RWPE1 (cell line): ENCODE results near the gene FHOD3.

Experiments
- CTCF ChIA-PET: fragments of 350-600 bp; sonication (Branson Sonifier 250); formaldehyde crosslinking; extraction: SDS; loops from one replicate; lab custom pipeline; 2021; lab: Yijun Ruan, JAX
- POLR2A ChIA-PET: fragments of 400-600 bp; formaldehyde crosslinking; extraction: SDS; loops from one replicate; lab custom pipeline; 2020; ENCODE audit warnings: antibody characterized with exemption; ENCODE audit not compliant: low non-redundant PET; lab: Yijun Ruan, JAX
- DNase-seq: peaks from one replicate; pipeline ENCODE4 v3.0.0; 2012; ENCODE audit warnings: low spot score
- H3K27ac ChIP-seq: fragments of 450-650 bp; 2 replicates; pipeline ENCODE4 v1.5.1; 2017
- TF ChIP-seq, protein P1 (sequence below): fragments of 450-650 bp; conservative IDR thresholded peaks from 2 replicates; pipeline ENCODE4 v1.5.1; 2017; ENCODE audit warnings: low read depth, mild to moderate bottlenecking

FHOD3 gene

GRCh38 chr18:36464126-36464651 is 166.7 kb downstream of the FHOD3 start:
- DNase-seq, result no peak
- TF ChIP-seq, protein P1, sequence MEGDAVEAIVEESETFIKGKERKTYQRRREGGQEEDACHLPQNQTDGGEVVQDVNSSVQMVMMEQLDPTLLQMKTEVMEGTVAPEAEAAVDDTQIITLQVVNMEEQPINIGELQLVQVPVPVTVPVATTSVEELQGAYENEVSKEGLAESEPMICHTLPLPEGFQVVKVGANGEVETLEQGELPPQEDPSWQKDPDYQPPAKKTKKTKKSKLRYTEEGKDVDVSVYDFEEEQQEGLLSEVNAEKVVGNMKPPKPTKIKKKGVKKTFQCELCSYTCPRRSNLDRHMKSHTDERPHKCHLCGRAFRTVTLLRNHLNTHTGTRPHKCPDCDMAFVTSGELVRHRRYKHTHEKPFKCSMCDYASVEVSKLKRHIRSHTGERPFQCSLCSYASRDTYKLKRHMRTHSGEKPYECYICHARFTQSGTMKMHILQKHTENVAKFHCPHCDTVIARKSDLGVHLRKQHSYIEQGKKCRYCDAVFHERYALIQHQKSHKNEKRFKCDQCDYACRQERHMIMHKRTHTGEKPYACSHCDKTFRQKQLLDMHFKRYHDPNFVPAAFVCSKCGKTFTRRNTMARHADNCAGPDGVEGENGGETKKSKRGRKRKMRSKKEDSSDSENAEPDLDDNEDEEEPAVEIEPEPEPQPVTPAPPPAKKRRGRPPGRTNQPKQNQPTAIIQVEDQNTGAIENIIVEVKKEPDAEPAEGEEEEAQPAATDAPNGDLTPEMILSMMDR, result no peak
- POLR2A ChIA-PET, result no interaction called here
- CTCF ChIA-PET, result no interaction called here
- H3K27ac ChIP-seq, result no peak overlapping the region

DNA sequence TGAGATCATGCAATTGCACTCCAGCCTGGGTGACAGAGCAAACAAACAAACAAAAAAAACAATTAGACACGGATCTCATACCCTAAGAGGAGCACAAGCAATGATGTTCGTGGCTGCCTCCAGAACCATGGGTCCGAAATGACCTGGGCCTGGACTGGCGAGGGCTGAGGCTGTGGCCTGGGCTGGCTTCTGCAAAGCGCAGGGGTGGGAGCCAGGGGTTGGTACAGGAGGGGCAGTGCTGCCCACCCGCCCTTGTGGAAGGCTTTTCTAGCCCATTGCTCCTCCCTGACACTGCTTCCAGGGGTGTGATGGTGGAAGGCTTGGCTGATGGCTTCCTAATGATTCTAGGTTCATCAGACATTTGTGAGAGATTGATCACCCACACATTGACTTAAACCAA is 167.8 kb downstream of the FHOD3 start:
- CTCF ChIA-PET, result no interaction called here

DNA sequence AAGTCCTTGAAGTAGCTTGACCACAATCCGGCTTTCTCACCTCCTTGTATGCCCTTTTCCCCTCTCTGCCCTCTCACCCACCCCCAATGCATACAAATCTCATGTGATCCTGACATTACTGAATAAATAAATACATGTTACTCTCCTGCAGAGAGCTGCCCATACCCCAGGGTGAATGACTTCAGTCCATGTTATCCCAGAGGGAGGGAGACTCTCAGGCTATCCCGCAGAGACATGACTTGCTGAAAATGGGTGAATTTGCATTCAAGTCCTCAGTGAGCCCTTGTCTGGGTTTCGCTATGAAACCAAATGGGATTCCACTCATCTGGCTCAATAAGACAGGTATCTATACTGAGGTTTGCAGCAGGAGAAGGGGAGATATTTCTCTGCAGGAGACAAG is 168.5 kb downstream of the FHOD3 start:
- POLR2A ChIA-PET, result no interaction called here
- no peak for DNase-seq
- TF ChIP-seq, protein P1, result no peak
- H3K27ac ChIP-seq, result no peak overlapping the region
- CTCF ChIA-PET, result no interaction called here

More for the DNA sequence above, 167.8 kb downstream of the FHOD3 start:
- POLR2A ChIA-PET, result no interaction called here
- TF ChIP-seq, protein P1, result no peak
- no peak for DNase-seq
- no peak overlapping the region for H3K27ac ChIP-seq

GRCh38 chr18:36467614-36468013 is 170.1 kb downstream of the FHOD3 start:
- H3K27ac ChIP-seq, result no peak overlapping the region
- POLR2A ChIA-PET, result no interaction called here

GRCh38 chr18:36468161-36468560 is 170.6 kb downstream of the FHOD3 start:
- TF ChIP-seq, protein P1, result no peak
- ChIA-PET POLR2A (no interaction called here), CTCF (no interaction called here)
- no peak for DNase-seq
- H3K27ac ChIP-seq, result no peak overlapping the region

More at GRCh38 chr18:36467614-36468013, 170.1 kb downstream of the FHOD3 start:
- no peak for DNase-seq
- TF ChIP-seq, protein P1, result no peak
- CTCF ChIA-PET, result no interaction called here

DNA sequence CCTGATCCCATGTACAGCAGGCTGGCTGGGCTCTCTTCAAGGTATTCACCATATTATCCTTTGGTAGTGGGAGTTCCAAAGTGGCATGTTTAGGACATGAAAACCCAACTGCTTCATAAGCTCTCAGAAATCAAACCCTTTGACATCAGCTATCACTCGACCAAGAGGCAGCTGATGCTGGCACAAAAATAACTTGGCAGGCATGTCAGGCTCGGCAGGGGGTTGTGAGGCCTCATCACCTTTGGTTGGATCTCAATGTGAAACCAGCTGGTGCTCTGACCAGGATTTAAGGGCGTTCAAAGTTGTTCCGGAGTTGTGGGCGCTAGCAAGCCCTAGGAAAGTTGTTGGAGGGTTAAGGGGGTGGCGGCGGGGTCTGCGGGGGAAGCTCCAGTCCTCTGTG is 171.9 kb downstream of the FHOD3 start:
- ChIA-PET CTCF (no interaction called here), POLR2A (no interaction called here)
- no peak overlapping the region for H3K27ac ChIP-seq
- no peak for DNase-seq
- TF ChIP-seq, protein P1, result no peak

GRCh38 chr18:36470896-36471295 is 173.4 kb downstream of the FHOD3 start:
- TF ChIP-seq, protein P1, result no peak
- DNase-seq, result no peak
- POLR2A ChIA-PET, result no interaction called here

More at GRCh38 chr18:36470896-36471295, 173.4 kb downstream of the FHOD3 start:
- no peak overlapping the region for H3K27ac ChIP-seq
- CTCF ChIA-PET, result no interaction called here
